Measurements from ENCODE around the gene GRIK5.

GRCh38 chr19:42005504-42005903 lies 64.5 kb downstream of the GRIK5 start:
- TF ChIP-seq CTCF (IDR thresholded peaks at IDR 0.05; ENCODE audit: poor library complexity, severe bottlenecking), result no peak
- TF ChIP-seq REST (IDR thresholded peaks at IDR 0.05; ENCODE audit: borderline replicate concordance), result no peak
- TF ChIP-seq EZH2 (IDR thresholded peaks at IDR 0.05; ENCODE audit: borderline replicate concordance, insufficient read depth, low read length, poor library complexity, severe bottlenecking), result no peak
